ENCODE data around the gene FBXL17.

Gene FBXL17

GRCh38 chr5:107887166-107887943 lies 494.5 kb downstream of the FBXL17 start:
- DNase-seq = no peak

- no peak for DNase-seq
Observed at GRCh38 chr5:107885601-107886000, 496.3 kb downstream of the FBXL17 start.

- DNase-seq = no peak
Observed at GRCh38 chr5:107884871-107885270, 497.0 kb downstream of the FBXL17 start.

- DNase-seq = no peak
Observed at GRCh38 chr5:107878661-107879060, 503.2 kb downstream of the FBXL17 start.

- no peak for DNase-seq
Observed at GRCh38 chr5:107876906-107877305, 505.0 kb downstream of the FBXL17 start.

- DNase-seq = no peak
Observed at GRCh38 chr5:107876261-107876660, 505.6 kb downstream of the FBXL17 start.

GRCh38 chr5:107875833-107876232 lies 506.1 kb downstream of the FBXL17 start:
- no peak for DNase-seq

GRCh38 chr5:107874795-107875194 lies 507.1 kb downstream of the FBXL17 start:
- no peak for DNase-seq

- DNase-seq = no peak
Observed at GRCh38 chr5:107873877-107874276, 508.0 kb downstream of the FBXL17 start.

- DNase-seq = no peak
Observed at GRCh38 chr5:107871023-107871422, 510.9 kb downstream of the FBXL17 start.

- DNase-seq = no peak
Observed at GRCh38 chr5:107869438-107870115, 512.3 kb downstream of the FBXL17 start.

- no peak for DNase-seq
Observed at GRCh38 chr5:107868650-107869409, 513.1 kb downstream of the FBXL17 start.

- DNase-seq = no peak
Observed at GRCh38 chr5:107867266-107867665, 514.6 kb downstream of the FBXL17 start.

GRCh38 chr5:107864793-107865192 lies 517.1 kb downstream of the FBXL17 start:
- DNase-seq = no peak

- DNase-seq = no peak
Observed at GRCh38 chr5:107863125-107863524, 518.8 kb downstream of the FBXL17 start.

- DNase-seq = no peak
Observed at GRCh38 chr5:107861565-107861964, 520.3 kb downstream of the FBXL17 start.

- no peak for DNase-seq
Observed at GRCh38 chr5:107860044-107860443, 521.9 kb downstream of the FBXL17 start.

- DNase-seq = no peak
Observed at GRCh38 chr5:107858788-107859187, 523.1 kb downstream of the FBXL17 start.

- DNase-seq = no peak
Observed at GRCh38 chr5:107858324-107858723, 523.6 kb downstream of the FBXL17 start.

- DNase-seq = no peak
Observed at GRCh38 chr5:107857785-107858184, 524.1 kb downstream of the FBXL17 start.

GRCh38 chr5:107855171-107855570 lies 526.7 kb downstream of the FBXL17 start:
- DNase-seq = no peak

GRCh38 chr5:107853696-107854095 lies 528.2 kb downstream of the FBXL17 start:
- no peak for DNase-seq

- DNase-seq = no peak
Observed at GRCh38 chr5:107853031-107853430, 528.9 kb downstream of the FBXL17 start.

- no peak for DNase-seq
Observed at GRCh38 chr5:107849118-107849517, 532.8 kb downstream of the FBXL17 start.

Data from hematopoietic multipotent progenitor cell treated with erythropoietin and hydrocortisone succinate and interleukin-3 and kit ligand, for 8 days (in vitro differentiated cells).